Spleen (tissue), 7 donors: ENCODE measurements around the gene FOXP1.

Experiments
- CTCF ChIP-seq, 11 experiments: fragments of 200-600 bp in 7 of 11; fragments of 450-650 bp in 4 of 11; sonication (generic) in 4 of 11; IDR thresholded peaks in 8 of 11; conservative IDR thresholded peaks in 3 of 11; 1 replicate in 7 of 11; 2 replicates in 4 of 11; pipeline versions ENCODE4 v1.4.0 to v1.8.0; 2016 to 2021; ENCODE audit warnings: antibody characterized with exemption in 11 of 11, inconsistent platforms in 4 of 11, mild to moderate bottlenecking in 1 of 11
- POLR2A ChIP-seq, 3 donors: fragments of 450-650 bp; IDR thresholded peaks; one replicate each; pipeline ENCODE4 v1.5.1; 2017; ENCODE audit warnings: antibody characterized with exemption in 3 of 3, mild to moderate bottlenecking in 1 of 3
- donor health status: DM: no; HTN: no; CAD: no; lungs with moderate emphysema.
- donor health status: DM: no; HTN: no; CAD: no.
- donor health status: DM: no; HTN: no; CAD: no.

GRCh38 chr3:71372241-71372768, 211.2 kb downstream of the FOXP1 start:
- TF ChIP-seq CTCF (IDR thresholded peaks at IDR 0.05 in 8 of 11, conservative IDR thresholded peaks at IDR 0.05 in 3 of 11) (no peak), POLR2A (IDR thresholded peaks at IDR 0.05) (no peak)
